Measurements from ENCODE around the gene C18orf32. TPM values are rescaled to one million over a fixed set of nuclear protein-coding genes. Genes with fewer than 3 reads are reported as not detected.

The C18orf32 gene
- total and polyA plus RNA-seq, 2 donors (not counting 3 experiments of a cell fraction or from before 2014, with no cell fraction given) = 20.4 to 27.4 TPM

- Histone ChIP-seq H3K4me1 (ENCODE audit: control insufficient read depth, extremely low read depth, insufficient read depth, low read length) (no peaks in the 10 kb centered on the region), H3K27me3 (ENCODE audit: control insufficient read depth in 2 of 2, insufficient read depth in 2 of 2, low read length in 2 of 2) (no peaks in the 10 kb centered on the region), H3K4me2 (ENCODE audit: insufficient read depth, low read length) (no peak overlapping the region), H3K9me1 (replicated peaks; ENCODE audit: control insufficient read depth, extremely low read depth, insufficient read depth, low read length) (no peaks in the 10 kb centered on the region), H3K36me3 (ENCODE audit: control insufficient read depth in 2 of 2, extremely low read depth in 1 of 2, insufficient read depth in 2 of 2, low read length in 2 of 2) (no peaks in the 10 kb centered on the region), H4K20me1 (replicated peaks; ENCODE audit: control insufficient read depth, extremely low read depth, insufficient read depth, low read length) (peaks cover 2% of the 10 kb centered on the region), H3K9me3 (replicated peaks; ENCODE audit: control insufficient read depth, insufficient read depth, low read length) (no peaks in the 10 kb centered on the region), H3K4me3 (replicated peaks in 1 of 3; ENCODE audit: insufficient read depth in 1 of 3, low read depth in 1 of 3, low read length in 3 of 3) (no peak overlapping the region), H3K79me2 (ENCODE audit: control insufficient read depth, insufficient read depth, low read length) (peaks cover 16% of the 10 kb centered on the region), H3K27ac (ENCODE audit: insufficient read depth, low read depth, low read length) (no peak overlapping the region), H3K9ac (replicated peaks; ENCODE audit: extremely low read depth, insufficient read depth, low read length) (no peak overlapping the region), H2AFZ (ENCODE audit: low read depth, low read length) (no peak overlapping the region)
- dilution Hi-C loops (cut with MboI; ENCODE audit: extremely low pct_ligation_motif_present, low sequenced_read_pairs) = no loop called here
- CTCF ChIA-PET = interaction anchor here (0.6 to 2.4 kb wide), 9 partner anchors 9 to 772 kb away, joined by 3 to 8 read pairs (median 4); no protein-coding TSS in a partner anchor
- no peak for TF ChIP-seq JUN (IDR thresholded peaks at IDR 0.05; ENCODE audit: borderline replicate concordance, insufficient read depth, insufficient read length, low read depth)
- TF ChIP-seq MYC (IDR thresholded peaks at IDR 0.05; ENCODE audit: low read depth, low read length) = no peak
- no peak for TF ChIP-seq GATA2 (IDR thresholded peaks at IDR 0.05; ENCODE audit: insufficient read depth, insufficient read length, low read depth, low read length)
- peak; percentile 68 for TF ChIP-seq CTCF (IDR thresholded peaks at IDR 0.05; ENCODE audit: extremely low read depth in 1 of 2, insufficient read depth in 1 of 2, low read depth in 1 of 2, low read length in 2 of 2)
- BruUV-seq (replicated peaks) = no TSS peak
- intact Hi-C loops (cut with micrococcal nuclease) = loop anchor here (1.0 to 5.0 kb wide), 5 partner anchors 33 to 773 kb away; partner anchors contain the start of gene SMAD7
- peak; percentile 53 for DNase-seq (ENCODE audit: low read depth, low spot score)
- FAIRE-seq = peak; percentile 89
- POLR2A ChIA-PET = no interaction called here
These were observed 39.0 kb downstream of the C18orf32 start for GRCh38 chr18:49447810-49448745.

Measured in endothelial cell of umbilical vein (primary cell).